Liver (tissue), 3 donors: ENCODE results near the gene ERC2.

ENCODE experiments used
- CTCF ChIP-seq: fragments of 150-350 bp; IDR thresholded peaks from 2 replicates; pipeline ENCODE4 v1.5.1; 2017; ENCODE audit warnings: improper control_type of control experiment, low read depth, low read length; ENCODE audit not compliant: missing input control
- JUND ChIP-seq, 2 donors: IDR thresholded peaks; 2 replicates each; pipeline ENCODE4 v1.6.1; 2016; ENCODE audit warnings: antibody characterized with exemption in 2 of 2
- RAD21 ChIP-seq, 2 donors: IDR thresholded peaks; 2 replicates each; pipeline ENCODE4 v1.6.1; 2016; ENCODE audit warnings: antibody characterized with exemption in 2 of 2, mild to moderate bottlenecking in 2 of 2
- REST ChIP-seq: IDR thresholded peaks from 2 replicates; pipeline ENCODE4 v1.6.1; 2016; ENCODE audit warnings: antibody characterized with exemption, mild to moderate bottlenecking
- donor health status: healthy.
- donor health status: healthy.

GRCh38 chr3:55549177-55549576 is 919.1 kb downstream of the ERC2 start:
- TF ChIP-seq CTCF (peak; percentile 12), RAD21 (IDR thresholded peaks at IDR 0.05) (peak in 1 of 2 donors; percentile 25), JUND (IDR thresholded peaks at IDR 0.05) (no peak), REST (no peak)
